ENCODE data around the gene KLHL7. TPM values are rescaled to one million over a fixed set of nuclear protein-coding genes. Genes with fewer than 3 reads are reported as not detected.
"Not testable (repeated sequence)": the region's sequence is repeated elsewhere in the genome, so short reads cannot be mapped to it uniquely, and the experiment has no call there.

Gene KLHL7
- total RNA-seq, 2 donors from 2014 or later = 14.4 to 17.8 TPM

GRCh38 chr7:23205909-23206767 lies 100.6 kb downstream of the KLHL7 start:
- ATAC-seq (peak; percentile 11), DNase-seq (no peak)
- intact Hi-C loops (cut with DNase I, micrococcal nuclease) = no loop called here

- intact Hi-C loops (cut with DNase I, micrococcal nuclease) = no loop called here
- peak; percentile 89 for ATAC-seq
- no peak for DNase-seq
Observed at GRCh38 chr7:23207021-23207420, 101.4 kb downstream of the KLHL7 start.

- ATAC-seq (no peak), DNase-seq (no peak)
- intact Hi-C loops (cut with DNase I, micrococcal nuclease) = no loop called here
Observed at GRCh38 chr7:23207884-23208283, 102.3 kb downstream of the KLHL7 start.

- intact Hi-C loops (cut with DNase I, micrococcal nuclease) = no loop called here
- no peak for ATAC-seq
- DNase-seq = no peak
Observed at GRCh38 chr7:23208316-23208715, 102.7 kb downstream of the KLHL7 start.

DNA sequence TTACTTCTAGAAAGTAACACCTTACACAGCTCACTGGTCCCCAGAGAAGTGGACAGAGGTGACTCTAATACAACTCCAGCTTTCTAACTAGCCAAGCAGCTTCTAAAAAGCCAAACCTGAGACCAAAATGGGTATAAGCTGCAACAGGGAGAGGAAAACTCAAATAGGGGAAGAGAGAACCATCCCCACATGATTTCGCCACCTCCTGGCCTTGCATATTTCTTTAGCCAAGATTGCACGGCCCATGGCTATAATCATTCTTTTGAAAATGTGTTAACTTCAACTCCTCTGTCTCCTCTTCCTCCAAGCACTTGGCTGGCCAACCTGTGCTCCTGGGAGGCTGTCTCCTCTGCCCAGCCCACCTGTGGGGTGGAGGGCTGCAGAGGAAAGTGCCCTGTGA lies 104.9 kb downstream of the KLHL7 start:
- intact Hi-C loops (cut with DNase I, micrococcal nuclease) = no loop called here
- DNase-seq (no peak), ATAC-seq (no peak)

DNA sequence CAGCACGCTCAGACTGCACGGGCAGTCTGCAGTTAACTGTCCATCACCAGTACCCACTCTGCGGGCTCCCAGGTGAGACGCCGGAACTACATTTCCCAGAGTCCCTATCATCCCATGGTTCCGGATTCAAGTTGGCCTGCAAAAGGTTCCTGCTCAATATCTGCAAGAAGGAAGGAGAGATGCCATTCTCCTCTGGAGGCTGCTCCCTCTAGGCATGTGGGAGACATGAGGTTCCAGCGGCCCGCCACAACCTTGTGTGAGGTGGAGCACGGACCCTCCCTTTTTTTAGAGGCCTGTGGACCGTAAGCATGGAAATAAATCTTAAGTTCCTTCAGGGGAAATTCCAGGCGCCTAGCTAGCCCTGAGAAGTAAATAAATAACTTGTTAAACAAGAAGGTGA lies 106.0 kb downstream of the KLHL7 start:
- DNase-seq = peak in 1 of 2 donors; percentile 21
- intact Hi-C loops (cut with DNase I, micrococcal nuclease) = no loop called here
- peak; percentile 55 for ATAC-seq

GRCh38 chr7:23212395-23212794 lies 106.8 kb downstream of the KLHL7 start:
- intact Hi-C loops (cut with DNase I, micrococcal nuclease) = no loop called here

DNA sequence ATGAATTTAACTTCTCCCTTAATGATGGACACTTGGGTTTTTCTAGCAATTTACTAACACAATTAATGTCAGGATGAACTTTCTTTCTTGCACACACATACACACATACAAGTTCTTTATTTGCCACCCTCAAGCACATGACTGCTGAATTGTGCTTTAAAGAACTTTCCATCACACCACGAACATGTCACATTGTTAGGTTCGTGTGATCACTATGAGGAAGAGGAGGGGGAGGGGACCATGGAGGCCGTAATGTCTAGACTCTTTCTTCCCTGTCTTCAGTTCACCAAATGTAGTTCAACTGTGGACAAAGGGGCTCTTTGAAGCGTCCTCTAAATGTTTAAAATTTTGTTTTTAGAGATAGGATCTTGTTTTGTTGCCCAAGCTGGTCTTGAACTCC lies 107.3 kb downstream of the KLHL7 start:
- intact Hi-C loops (cut with DNase I, micrococcal nuclease) = no loop called here
- DNase-seq (no peak), ATAC-seq (no peak)

More at GRCh38 chr7:23212395-23212794, 106.8 kb downstream of the KLHL7 start:
- ATAC-seq (no peak), DNase-seq (no peak)

- ATAC-seq (peak; percentile 75), DNase-seq (peak in 1 of 2 donors; percentile 43)
- intact Hi-C loops (cut with DNase I, micrococcal nuclease) = no loop called here
Observed at GRCh38 chr7:23213755-23214154, 108.2 kb downstream of the KLHL7 start.

DNA sequence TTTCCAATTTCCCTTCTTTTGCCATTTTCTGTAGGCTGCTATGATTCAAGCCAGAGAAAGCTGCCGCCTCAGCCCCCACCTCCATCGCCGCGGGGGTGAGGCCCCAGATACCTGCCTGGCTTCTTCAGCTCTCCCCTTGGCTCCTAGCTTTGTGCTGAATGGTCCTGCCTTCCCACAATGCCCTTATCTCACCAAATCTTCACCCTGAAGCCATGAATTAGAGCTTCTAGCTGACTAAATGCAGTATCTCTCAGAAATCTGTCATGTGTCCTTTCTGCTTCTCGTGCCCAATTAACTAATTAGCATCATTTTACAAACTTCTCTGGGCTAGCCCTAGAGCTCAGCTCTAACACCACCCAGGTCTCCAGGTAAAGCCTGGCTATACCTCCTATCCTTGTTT lies 108.8 kb downstream of the KLHL7 start:
- ATAC-seq (no peak), DNase-seq (no peak)
- intact Hi-C loops (cut with DNase I, micrococcal nuclease) = no loop called here

GRCh38 chr7:23214938-23215337 lies 109.4 kb downstream of the KLHL7 start:
- intact Hi-C loops (cut with DNase I, micrococcal nuclease) = no loop called here
- ATAC-seq (no peak), DNase-seq (no peak)

- peak in 1 of 2 donors; percentile 47 for DNase-seq
- intact Hi-C loops (cut with DNase I, micrococcal nuclease) = no loop called here
- ATAC-seq = no peak
Observed at GRCh38 chr7:23216021-23216420, 110.4 kb downstream of the KLHL7 start.

- ATAC-seq = no peak
- DNase-seq = no peak
- intact Hi-C loops (cut with DNase I, micrococcal nuclease) = no loop called here
Observed at GRCh38 chr7:23218196-23218595, 112.6 kb downstream of the KLHL7 start.

GRCh38 chr7:23220690-23221305 lies 115.2 kb downstream of the KLHL7 start:
- DNase-seq = no peak
- no peak for ATAC-seq
- intact Hi-C loops (cut with DNase I, micrococcal nuclease) = no loop called here

- no peak for DNase-seq
- ATAC-seq = no peak
- intact Hi-C loops (cut with DNase I, micrococcal nuclease) = no loop called here
Observed at GRCh38 chr7:23222439-23223030, 117.0 kb downstream of the KLHL7 start.

GRCh38 chr7:23224364-23224763 lies 118.8 kb downstream of the KLHL7 start:
- DNase-seq; intact Hi-C loops (cut with DNase I, micrococcal nuclease); ATAC-seq: not testable (repeated sequence)

GRCh38 chr7:23226844-23227450 lies 121.4 kb downstream of the KLHL7 start:
- no peak for DNase-seq
- intact Hi-C loops (cut with DNase I, micrococcal nuclease) = no loop called here
- ATAC-seq = no peak
